Keratinocyte (primary cell): ENCODE data around the gene TMEM123. TPM values are rescaled to one million over a fixed set of nuclear protein-coding genes. Genes with fewer than 3 reads are reported as not detected.

ENCODE experiments used
- DNase-seq: peaks from one replicate; pipeline ENCODE4 v3.0.0-alpha.2; 2011; ENCODE audit warnings: low read depth, missing footprints, low spot score
- FAIRE-seq: peaks from 2 replicates; lab custom pipeline; 2011; peaks lifted over from hg19 to GRCh38; lab: Jason Lieb, UNC
- H2AFZ ChIP-seq: 2 replicates; pipeline ENCODE4 v1.6.0; 2012; ENCODE audit warnings: low read length, control low read depth, inconsistent platforms; ENCODE audit not compliant: control insufficient read depth
- H3K27ac ChIP-seq: 2 replicates; pipeline ENCODE4 v1.5.1; 2011; ENCODE audit warnings: low read length; ENCODE audit not compliant: control insufficient read depth, insufficient read depth
- H3K27me3 ChIP-seq: 3 replicates; pipeline ENCODE4 v1.6.0; 2011; ENCODE audit warnings: low read length; ENCODE audit not compliant: control insufficient read depth, insufficient read depth; ENCODE audit errors: extremely low read depth
- H3K36me3 ChIP-seq, 2 experiments: 2 replicates in 1 of 2; 3 replicates in 1 of 2; pipeline ENCODE4 v1.5.1; 2011; ENCODE audit warnings: low read length in 2 of 2, mild to moderate bottlenecking in 1 of 2; ENCODE audit not compliant: control insufficient read depth in 2 of 2, insufficient read depth in 2 of 2; ENCODE audit errors: extremely low read depth in 1 of 2
- H3K4me1 ChIP-seq: 3 replicates; pipeline ENCODE4 v1.5.1; 2011; ENCODE audit warnings: low read length; ENCODE audit not compliant: control insufficient read depth, insufficient read depth; ENCODE audit errors: extremely low read depth
- H3K4me2 ChIP-seq: 3 replicates; pipeline ENCODE4 v1.6.0; 2011; ENCODE audit warnings: low read depth, low read length; ENCODE audit not compliant: control insufficient read depth, insufficient read depth; ENCODE audit errors: extremely low read depth
- H3K4me3 ChIP-seq, 3 experiments: fragments of 200-600 bp in 1 of 3; sonication (generic) in 1 of 3; 2 replicates in 2 of 3; 3 replicates in 1 of 3; pipeline ENCODE4 v1.5.1; 2011 to 2016; ENCODE audit warnings: low read length in 3 of 3, mild to moderate bottlenecking in 3 of 3, control low read depth in 2 of 3, inconsistent platforms in 1 of 3, low read depth in 1 of 3, mixed read lengths in 1 of 3, mixed run types in 1 of 3, moderate library complexity in 1 of 3; ENCODE audit not compliant: control insufficient read depth in 2 of 3, insufficient read depth in 2 of 3; ENCODE audit errors: extremely low read depth in 1 of 3
- H3K79me2 ChIP-seq: 2 replicates; pipeline ENCODE4 v1.6.0; 2012; ENCODE audit warnings: low read length; ENCODE audit not compliant: control insufficient read depth, insufficient read depth
- H3K9ac ChIP-seq: 3 replicates; pipeline ENCODE4 v1.6.0; 2011; ENCODE audit warnings: low read length; ENCODE audit not compliant: control insufficient read depth, insufficient read depth; ENCODE audit errors: extremely low read depth
- H3K9me1 ChIP-seq: 3 replicates; pipeline ENCODE4 v1.6.0; 2011; ENCODE audit warnings: low read length; ENCODE audit not compliant: control insufficient read depth, insufficient read depth; ENCODE audit errors: extremely low read depth
- H3K9me3 ChIP-seq: 2 replicates; pipeline ENCODE4 v1.5.1; 2012; ENCODE audit warnings: low read depth, low read length; ENCODE audit not compliant: control insufficient read depth
- H4K20me1 ChIP-seq: 3 replicates; pipeline ENCODE4 v1.6.0; 2011; ENCODE audit warnings: low read length; ENCODE audit not compliant: control insufficient read depth, insufficient read depth; ENCODE audit errors: extremely low read depth
- EZH2 ChIP-seq: IDR thresholded peaks from one replicate; pipeline ENCODE4 v1.6.1; 2012; ENCODE audit warnings: inconsistent platforms, mild to moderate bottlenecking, low read length, moderate library complexity
- dilution Hi-C: fragments of 300-500 bp; cut with MboI; formaldehyde crosslinking; loops from one replicate; pipeline ENCODE4 v1.7.0; 2020; ENCODE audit warnings: low sequenced_read_pairs; ENCODE audit not compliant: extremely low pct_ligation_motif_present
- polyA plus RNA-seq, 5 experiments: library from polyadenylated mRNA; depleted of rRNA in 3 of 5; stranded (reverse) in 3 of 5; stranded (forward) in 1 of 5; unstranded in 1 of 5; fragments of >200 nt; gene quantifications; 1 replicate in 1 of 5; 2 replicates in 3 of 5; 3 replicates in 1 of 5; pipeline versions ENCODE4 v1.2.1 to v1.2.3, GENCODE V29; 2011 to 2012; ENCODE audit warnings: missing spikeins in 2 of 5, low read depth in 1 of 5, low replicate concordance in 1 of 5
- TF ChIP-seq, protein P1 (sequence below), 3 experiments: IDR thresholded peaks in 1 of 3; conservative IDR thresholded peaks in 1 of 3; optimal IDR thresholded peaks in 1 of 3; 2 replicates in 2 of 3; 3 replicates in 1 of 3; pipeline versions ENCODE3 to v1.5.1; 2011; ENCODE audit warnings: low read length in 3 of 3, mild to moderate bottlenecking in 3 of 3, moderate library complexity in 2 of 3, control low read depth in 1 of 3, inconsistent platforms in 1 of 3; ENCODE audit not compliant: insufficient read depth in 2 of 3; ENCODE audit errors: extremely low read depth in 1 of 3

Gene TMEM123
- polyA plus RNA-seq, 1 donor (not counting 4 experiments of a cell fraction or from before 2014, with no cell fraction given) = 408 TPM

DNA sequence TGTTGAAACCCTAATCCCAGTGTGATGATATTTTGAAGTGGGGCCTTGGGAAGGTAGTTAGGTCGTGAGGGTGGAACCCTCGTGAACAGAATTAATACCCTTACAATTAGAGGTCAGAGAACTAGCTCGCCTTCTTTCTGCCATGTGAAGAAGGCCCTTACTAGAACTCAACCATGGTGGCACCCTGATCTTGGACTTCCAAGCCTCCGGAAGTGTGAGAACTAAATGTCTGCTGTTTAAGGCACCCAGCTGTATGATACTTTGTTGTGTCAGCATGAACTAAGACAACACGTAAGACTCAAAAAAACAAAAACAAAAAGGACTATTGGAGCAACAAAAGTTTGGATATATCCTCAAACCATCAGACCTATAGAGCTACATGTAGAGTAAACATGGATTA lies 52.0 kb downstream of the TMEM123 start:
- H3K9me3 ChIP-seq = no peaks in the 10 kb centered on the region
- no peak for DNase-seq
- peaks cover 12 to 17% of the 10 kb centered on the region in 2 experiments for H3K36me3 ChIP-seq
- H4K20me1 ChIP-seq = peaks cover 2% of the 10 kb centered on the region
- H2AFZ ChIP-seq = no peak overlapping the region
- no peak overlapping the region for H3K27ac ChIP-seq
- H3K9ac ChIP-seq = no peak overlapping the region
- no peaks in the 10 kb centered on the region for H3K9me1 ChIP-seq
- H3K4me3 ChIP-seq = no peak overlapping the region
- H3K4me1 ChIP-seq = no peaks in the 10 kb centered on the region
- H3K79me2 ChIP-seq = peaks cover 7% of the 10 kb centered on the region
- TF ChIP-seq EZH2 = no peak
- TF ChIP-seq, protein P1, sequence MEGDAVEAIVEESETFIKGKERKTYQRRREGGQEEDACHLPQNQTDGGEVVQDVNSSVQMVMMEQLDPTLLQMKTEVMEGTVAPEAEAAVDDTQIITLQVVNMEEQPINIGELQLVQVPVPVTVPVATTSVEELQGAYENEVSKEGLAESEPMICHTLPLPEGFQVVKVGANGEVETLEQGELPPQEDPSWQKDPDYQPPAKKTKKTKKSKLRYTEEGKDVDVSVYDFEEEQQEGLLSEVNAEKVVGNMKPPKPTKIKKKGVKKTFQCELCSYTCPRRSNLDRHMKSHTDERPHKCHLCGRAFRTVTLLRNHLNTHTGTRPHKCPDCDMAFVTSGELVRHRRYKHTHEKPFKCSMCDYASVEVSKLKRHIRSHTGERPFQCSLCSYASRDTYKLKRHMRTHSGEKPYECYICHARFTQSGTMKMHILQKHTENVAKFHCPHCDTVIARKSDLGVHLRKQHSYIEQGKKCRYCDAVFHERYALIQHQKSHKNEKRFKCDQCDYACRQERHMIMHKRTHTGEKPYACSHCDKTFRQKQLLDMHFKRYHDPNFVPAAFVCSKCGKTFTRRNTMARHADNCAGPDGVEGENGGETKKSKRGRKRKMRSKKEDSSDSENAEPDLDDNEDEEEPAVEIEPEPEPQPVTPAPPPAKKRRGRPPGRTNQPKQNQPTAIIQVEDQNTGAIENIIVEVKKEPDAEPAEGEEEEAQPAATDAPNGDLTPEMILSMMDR (optimal IDR thresholded peaks at IDR 0.05 in 1 of 3, IDR thresholded peaks at IDR 0.05 in 1 of 3, conservative IDR thresholded peaks at IDR 0.05 in 1 of 3; ENCODE audit: extremely low read depth in 1 of 3, insufficient read depth in 2 of 3, low read length in 3 of 3) = no peak
- dilution Hi-C loops = no loop called here
- no peak overlapping the region for H3K4me2 ChIP-seq
- H3K27me3 ChIP-seq = no peaks in the 10 kb centered on the region
- FAIRE-seq = no peak

DNA sequence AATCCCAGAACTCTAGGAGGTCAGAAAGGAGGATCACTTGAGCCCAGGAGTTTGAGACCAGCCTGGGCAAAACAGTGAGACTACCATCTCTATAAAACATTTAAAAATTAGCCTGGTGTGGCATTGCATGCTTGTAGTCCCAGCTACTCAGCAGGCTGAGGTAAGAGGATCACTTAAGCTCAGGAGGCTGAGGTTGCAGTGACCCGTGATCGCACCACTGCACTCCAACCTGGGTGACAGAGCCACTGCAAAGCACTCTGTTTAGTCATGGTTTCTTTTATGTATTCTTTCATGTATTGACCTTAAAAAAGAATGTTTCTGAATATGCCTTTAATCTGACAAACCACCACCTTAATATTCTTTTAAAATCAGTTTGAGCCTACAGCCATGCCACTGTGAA lies 53.4 kb downstream of the TMEM123 start:
- H3K36me3 ChIP-seq = peaks cover 12 to 21% of the 10 kb centered on the region in 2 experiments
- dilution Hi-C loops = no loop called here
- H2AFZ ChIP-seq = no peak overlapping the region

More for the DNA sequence above, 53.4 kb downstream of the TMEM123 start:
- H3K9ac ChIP-seq = no peak overlapping the region
- DNase-seq (no peak), FAIRE-seq (no peak)
- no peak for TF ChIP-seq EZH2
- TF ChIP-seq, protein P1 (optimal IDR thresholded peaks at IDR 0.05 in 1 of 3, IDR thresholded peaks at IDR 0.05 in 1 of 3, conservative IDR thresholded peaks at IDR 0.05 in 1 of 3; ENCODE audit: extremely low read depth in 1 of 3, insufficient read depth in 2 of 3, low read length in 3 of 3) = no peak
- H3K27me3 ChIP-seq = no peaks in the 10 kb centered on the region
- H3K79me2 ChIP-seq = peaks cover 7% of the 10 kb centered on the region
- no peaks in the 10 kb centered on the region for H3K9me1 ChIP-seq
- no peaks in the 10 kb centered on the region for H3K9me3 ChIP-seq
- no peak overlapping the region for H3K4me3 ChIP-seq
- peaks cover 2% of the 10 kb centered on the region for H4K20me1 ChIP-seq
- no peak overlapping the region for H3K27ac ChIP-seq
- H3K4me2 ChIP-seq = no peak overlapping the region
- H3K4me1 ChIP-seq = no peaks in the 10 kb centered on the region
